HT1080 (cell line): ENCODE measurements around the gene CNOT6L. TPM values are rescaled to one million over a fixed set of nuclear protein-coding genes. Genes with fewer than 3 reads are reported as not detected.
"Not testable (repeated sequence)": the region's sequence is repeated elsewhere in the genome, so short reads cannot be mapped to it uniquely, and the experiment has no call there.

Source experiments
- DNase-seq: peaks from one replicate; pipeline ENCODE4 v3.0.0-alpha.2; 2015; ENCODE audit warnings: low read depth
- polyA plus RNA-seq, 2 experiments: library from polyadenylated mRNA; depleted of rRNA; stranded (reverse); fragments of >200 nt; gene quantifications; 2 replicates each; pipeline ENCODE4 v1.2.3, GENCODE V29; 2015
- total RNA-seq: library from RNA; depleted of rRNA; stranded (reverse); fragments of >200 nt; shearing (Covaris generic); gene quantifications from 2 replicates; pipeline ENCODE4 v1.2.3, GENCODE V29; 2014; rRNA removed

The CNOT6L gene
- total RNA-seq = 4.5 and 7.6 TPM in 2 replicates
- 6.0 and 7.8 TPM in 2 replicates for polyA plus RNA-seq (2015; cell fraction: cytosol; rRNA removed)
- polyA plus RNA-seq (2015; cell fraction: nucleus; rRNA removed) = 7.6 and 10.5 TPM in 2 replicates

DNA sequence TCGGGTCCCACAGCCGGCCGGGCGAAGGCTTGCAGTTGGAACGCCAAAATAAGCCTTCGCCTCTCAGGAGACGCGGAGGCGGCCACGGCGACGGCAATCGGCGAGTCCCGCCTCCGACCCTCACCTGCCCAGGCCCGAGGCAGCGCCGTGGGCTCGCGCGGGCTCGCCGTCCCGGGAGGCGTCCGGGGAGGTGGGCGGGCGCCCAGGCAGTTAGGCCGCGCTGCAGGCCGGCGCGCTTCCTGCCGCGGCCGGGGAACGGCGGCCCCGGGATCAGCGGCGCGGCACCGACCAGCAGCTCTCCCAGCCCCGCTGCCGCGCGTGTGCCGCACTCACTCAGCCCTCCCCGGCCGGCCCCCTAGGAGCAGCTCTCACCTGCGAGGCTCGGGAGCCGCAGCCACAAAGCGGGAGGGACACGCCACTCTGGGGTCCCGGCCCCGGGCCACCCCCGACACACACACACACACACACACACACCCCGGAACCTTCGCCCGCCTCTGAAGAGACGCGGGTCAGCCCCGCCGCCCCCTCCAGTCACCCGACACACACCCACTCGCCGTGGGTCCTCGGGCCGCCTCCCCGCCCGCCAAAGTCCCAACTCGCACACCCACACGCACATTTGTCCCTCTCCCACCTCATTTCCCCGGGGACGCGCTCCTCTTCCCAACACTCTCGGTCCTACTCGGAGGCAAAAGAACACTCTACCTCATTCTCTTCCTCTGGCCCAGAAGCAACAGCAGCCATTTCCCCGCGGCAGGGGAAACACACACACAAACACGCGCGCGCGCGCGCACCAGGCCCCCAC is at the start of gene CNOT6L:
Gene CNOT6L, minus strand, starts transcription at position 767 of the 802 bp plus-strand sequence. Its CDS starts 60 bp downstream, at position 707.
- peak; percentile 38 for DNase-seq

DNA sequence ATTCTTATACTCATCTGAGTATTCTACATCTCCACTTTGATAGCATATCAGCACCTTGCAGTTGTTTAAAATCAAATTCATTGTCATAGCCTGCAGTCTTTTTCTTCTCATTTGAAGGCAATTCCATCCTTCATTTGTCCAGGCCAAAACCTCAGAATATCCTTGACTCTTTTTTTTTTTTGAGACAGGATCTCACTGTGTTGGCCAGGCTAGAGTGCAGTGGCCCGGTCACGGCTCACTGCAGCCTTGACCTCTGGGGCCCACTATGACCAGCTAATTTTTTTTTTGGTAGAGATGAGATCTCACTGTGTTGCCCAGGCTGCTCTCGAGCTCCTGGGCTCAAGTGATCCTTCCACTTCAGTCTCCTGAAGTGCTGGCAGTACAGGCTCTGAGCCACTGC is 46.1 kb upstream of the CNOT6L start:
- DNase-seq = no peak

DNA sequence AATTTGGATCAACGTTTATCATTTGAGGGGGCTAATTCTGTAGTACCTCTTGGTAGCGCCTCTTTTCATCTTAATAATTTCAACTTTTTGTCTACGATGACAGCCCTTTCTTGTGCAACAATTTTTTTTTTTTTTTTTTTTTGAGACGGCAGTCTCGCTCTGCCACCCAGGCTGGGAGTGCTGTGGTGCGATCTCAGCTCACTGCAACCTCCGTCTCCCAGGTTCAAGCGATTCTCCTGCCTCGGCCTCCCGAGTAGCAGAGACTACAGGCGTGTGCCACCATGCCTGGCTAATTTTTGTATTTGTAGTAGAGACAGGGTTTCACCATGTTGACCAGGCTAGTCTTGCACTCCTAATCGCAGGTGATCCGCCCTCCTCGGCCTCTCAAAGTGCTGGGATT is 44.2 kb upstream of the CNOT6L start:
- DNase-seq = not testable (repeated sequence)

DNA sequence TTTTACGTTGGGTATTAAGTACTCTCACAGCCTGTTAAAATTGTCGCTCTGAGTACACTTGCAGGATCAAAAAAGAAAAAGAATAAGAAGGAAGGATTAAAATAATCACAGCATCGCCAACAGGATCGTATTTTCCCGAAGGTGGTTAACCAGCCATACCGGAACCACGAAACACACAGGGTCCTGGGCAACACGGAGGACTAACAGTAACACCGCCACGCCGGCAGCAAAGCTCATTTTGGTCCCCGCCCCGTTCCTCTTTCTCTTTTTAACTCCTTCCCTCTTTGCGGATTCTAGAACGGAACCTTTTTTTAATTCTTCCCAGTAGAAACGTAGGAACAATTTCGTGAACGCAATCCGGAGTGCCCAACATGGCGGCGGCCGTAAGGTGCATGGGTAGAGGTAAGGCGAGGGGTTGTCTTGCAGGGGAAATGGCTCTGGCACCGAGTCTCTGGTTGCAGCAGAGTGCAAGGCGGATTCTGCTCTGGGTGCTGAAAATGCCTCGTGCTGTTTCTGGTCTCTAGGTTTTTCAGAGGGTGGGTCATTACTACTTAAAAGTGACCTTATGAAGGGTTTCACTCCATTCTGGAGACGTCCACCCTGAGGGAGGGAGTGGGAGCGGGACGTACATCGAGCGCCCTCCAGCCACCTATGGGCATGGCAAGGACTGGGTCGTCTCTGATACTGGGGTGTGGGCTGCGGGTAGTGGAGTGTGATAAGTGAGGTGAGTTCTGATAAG is 43.5 kb upstream of the CNOT6L start, which contains the start of gene MRPL1:
Gene MRPL1, plus strand, starts transcription at position 353 of the 739 bp plus-strand sequence. Its CDS starts 19 bp downstream, at position 372.
- peak; percentile 95 for DNase-seq

DNA sequence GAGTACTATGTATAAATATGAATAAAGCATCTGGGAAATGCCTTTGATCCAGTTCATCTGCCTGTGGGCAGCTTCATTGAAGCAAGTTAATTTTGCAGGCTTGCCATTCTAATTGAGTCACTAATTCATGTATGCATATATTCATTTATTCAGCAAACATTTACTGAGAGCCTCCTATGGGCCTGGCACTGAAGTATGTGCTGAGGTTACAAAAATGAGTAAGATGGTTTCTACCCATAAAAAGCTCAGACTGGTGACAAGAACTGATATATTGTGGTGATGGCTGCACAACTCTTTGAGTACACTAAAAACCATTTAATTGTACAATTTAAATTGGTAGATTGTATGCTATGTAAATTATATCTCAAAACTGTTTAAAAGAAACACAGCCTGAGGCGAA is 42.3 kb upstream of the CNOT6L start:
- no peak for DNase-seq

DNA sequence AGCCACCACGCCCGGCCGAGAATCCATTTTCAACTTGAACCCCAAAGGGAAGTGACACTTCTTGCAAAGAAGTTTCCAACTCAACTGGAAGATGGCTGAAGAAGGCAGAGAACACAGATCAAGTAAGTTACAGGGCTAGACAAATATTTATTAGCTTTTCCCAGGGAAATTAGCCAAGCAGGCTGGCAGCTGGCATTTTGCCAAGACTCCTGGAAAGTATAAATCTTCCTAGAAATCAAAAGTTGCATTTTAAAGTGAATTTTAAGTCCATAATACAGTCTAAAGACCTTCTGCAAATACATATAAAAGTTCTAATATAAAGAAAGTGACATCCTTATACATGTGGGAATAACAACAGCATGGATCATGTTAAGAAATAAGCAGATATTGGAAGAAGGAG is 40.1 kb upstream of the CNOT6L start:
- no peak for DNase-seq

DNA sequence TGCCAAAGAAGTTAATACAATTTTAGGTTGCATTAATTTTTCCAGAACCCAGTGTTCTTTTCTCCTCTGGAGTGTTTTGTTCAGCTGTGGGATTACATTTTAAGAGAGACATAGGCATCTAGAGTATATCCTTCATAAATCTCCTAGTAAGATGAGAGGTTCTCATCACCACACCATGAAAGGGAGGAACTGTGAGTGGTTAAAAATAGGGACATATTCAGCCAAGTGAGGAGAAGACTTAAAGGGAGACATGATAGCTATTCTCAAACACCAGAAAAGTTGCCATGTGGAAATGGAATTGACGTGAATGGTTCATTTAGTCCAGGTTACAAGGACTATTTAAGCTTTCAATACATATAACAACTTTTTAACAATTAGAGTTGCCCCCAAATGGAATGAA is 37.0 kb upstream of the CNOT6L start:
- DNase-seq = no peak

DNA sequence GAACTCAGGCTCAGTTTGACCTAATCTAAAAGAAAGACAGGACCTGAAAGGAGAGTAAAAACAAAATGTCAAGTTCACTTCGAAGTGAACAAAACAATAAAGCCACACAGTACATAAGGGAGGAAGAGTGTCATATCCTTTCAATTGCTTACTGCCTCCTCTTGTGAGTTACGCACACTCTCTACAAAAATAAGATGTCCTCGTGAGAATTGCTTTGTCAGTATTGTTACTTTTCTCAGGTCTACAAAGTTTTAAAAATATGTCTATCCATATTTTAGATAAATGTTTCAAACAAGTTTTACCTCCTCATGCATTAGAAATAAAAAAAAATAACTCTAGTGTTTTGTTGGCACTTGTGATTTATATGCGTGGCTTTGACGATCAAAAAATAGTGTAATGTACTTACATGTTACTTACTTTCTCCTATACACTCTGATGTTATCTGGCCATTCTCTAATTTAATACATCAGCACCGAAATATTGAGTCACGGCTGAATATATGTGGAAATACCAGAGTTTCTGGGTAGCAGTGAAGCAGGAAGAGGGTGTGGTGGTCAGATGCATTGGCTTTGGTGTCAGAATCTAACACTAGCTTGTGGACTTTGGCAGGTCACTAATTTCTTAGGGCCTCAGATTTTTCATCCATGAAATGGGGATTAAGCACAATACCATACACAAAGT is 35.4 kb upstream of the CNOT6L start:
- no peak for DNase-seq

DNA sequence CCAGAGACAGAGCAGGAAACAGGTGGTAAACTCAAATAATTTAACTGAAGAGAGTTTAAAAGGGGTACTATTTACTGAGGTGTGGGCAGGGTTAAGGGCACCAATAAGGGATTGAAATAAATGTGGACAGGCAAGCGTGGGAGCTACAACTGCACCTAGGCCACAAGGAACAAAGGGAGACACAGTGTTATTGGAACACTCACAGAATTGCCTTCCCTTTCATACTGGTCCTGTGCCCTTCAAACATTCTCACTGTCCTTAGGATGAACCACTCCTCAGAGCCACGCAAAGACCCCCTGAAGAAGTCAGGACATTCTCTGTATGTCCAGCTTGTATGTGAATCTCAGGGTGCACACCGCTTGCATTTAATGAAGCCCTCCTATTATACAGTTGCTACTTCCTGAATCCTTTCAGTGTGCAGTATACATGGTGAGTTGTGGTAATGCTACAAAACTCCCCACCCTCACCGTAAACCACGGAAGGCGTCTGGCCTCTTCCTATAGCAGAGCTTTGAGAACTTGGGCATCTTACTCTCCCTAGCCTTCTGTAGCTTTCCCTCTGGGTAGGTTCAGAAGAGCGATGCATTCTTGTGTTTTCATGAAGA is 33.8 kb upstream of the CNOT6L start:
- DNase-seq = no peak

DNA sequence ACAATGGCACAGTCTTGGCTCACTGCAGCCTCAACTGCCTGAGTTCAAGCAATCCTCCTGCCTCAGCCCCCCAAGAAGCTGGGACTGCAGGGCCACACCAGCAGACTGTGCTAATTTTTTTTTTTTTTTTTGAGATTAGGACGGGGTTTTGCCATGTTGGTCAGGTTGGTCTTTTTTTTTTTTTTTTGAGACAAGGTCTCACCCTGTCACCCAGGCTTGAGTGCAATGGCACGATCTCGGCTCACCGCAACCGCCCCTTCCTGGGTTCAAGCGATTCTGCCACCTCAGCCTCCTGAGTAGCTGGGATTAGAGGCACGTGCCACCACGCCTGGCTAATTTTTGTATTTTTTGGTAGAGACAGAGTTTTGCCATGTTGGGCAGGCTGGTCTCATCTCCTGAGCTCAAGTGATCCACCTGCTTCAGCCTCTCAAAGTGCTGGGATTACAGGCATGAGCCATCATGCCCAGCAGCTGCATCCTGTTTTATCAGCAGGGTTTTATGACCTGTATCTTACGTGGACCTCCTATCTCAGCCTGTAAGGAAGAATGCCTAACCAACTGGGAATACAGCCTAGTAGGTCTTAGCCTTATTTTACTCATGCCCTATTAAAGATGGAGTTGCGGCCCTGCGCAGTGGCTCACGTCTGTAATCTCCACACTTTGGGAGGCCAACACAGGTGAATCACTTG is 30.3 kb upstream of the CNOT6L start:
- DNase-seq = peak; percentile 20

DNA sequence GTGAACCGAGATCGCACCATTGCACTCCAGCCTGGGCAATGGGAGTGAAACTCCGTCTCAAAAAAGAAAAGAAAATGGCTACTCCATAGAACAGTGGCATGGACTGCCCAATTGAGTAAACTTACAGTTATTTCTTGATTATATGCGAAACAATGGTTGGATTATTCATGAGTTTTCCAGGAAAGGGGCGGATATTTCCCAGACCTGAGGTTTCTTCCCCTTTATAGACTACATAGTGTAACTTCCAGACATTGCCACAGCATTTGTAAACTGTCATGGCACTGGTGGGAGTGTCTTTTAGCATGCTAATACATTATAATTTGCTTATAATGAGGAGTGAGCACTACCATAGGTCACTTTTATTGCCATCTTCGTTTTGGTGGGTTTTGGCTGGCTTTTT is 29.3 kb upstream of the CNOT6L start:
- no peak for DNase-seq

DNA sequence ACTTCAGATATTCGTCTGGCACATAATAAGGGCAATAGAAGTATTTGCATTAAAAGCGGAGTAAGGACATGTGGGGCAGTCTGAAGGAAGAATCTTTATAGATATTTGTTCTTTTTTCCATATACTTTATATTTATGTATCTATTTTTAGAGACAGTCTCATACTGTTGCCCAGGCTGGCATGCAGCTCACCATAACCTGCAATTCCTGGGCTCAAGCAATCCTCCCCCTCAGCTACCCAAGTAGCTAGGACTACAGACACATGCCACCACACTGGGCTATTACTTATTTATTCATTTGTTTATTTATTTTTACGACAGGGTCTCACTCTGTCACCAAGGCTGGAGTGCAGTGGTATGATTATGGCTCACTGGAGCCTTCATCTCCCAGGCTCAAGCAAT is 26.8 kb upstream of the CNOT6L start:
- DNase-seq = no peak

DNA sequence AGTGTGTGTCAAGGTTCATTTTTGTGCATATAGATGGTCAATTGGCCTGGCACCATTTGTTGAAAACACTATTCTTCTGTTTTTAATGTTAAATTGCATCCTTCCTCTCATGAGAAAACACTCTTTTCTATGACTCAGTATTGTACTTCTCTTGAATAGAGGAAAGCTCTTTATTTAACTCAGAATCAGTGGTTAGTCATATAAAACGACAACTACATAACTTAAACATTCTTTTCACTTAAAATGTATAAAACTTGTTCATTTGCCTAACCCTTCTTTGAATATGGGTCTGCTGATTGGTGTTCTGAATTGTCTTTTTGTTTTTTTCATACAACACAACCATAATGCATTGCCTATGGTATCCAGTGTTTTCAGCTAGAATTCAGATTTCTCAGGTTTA is 26.2 kb upstream of the CNOT6L start:
- DNase-seq = peak; percentile 18

DNA sequence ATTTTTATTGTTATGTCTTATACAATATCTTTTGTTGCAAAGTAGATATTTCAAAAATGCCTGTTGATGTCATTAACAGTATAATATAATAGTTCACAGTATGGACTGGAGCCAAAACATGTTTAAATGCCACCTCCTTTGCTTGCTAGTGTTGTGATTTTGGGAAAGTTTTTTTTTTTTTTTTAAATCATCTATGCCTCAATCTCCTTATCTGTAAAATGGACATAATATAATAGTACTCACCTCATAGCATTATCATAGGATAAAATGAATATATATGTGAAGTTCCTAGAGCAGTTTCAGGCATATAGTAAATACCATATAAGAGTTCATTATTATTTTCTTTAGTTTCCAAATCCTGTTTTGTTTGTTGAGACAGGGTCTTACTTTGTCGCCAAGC is 25.2 kb upstream of the CNOT6L start:
- DNase-seq = no peak

DNA sequence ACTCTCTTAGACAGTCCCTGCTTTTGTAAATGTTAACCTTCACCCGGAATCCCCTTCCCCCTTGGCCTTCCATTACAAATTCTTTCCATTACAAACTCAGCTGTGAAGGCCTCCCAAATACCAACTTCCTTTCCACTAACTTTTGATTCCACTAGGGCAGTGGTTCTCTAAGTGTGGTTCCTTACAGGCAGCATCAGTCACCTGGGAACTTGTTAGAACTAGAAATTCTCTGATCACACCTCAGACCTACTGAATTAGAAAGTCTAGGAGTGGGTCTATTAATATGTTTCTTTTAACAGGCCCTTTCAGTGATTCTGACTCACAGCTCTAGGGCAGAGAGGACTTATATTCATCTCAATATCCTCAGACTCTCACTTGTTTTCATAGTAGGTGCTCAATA is 24.5 kb upstream of the CNOT6L start:
- DNase-seq = no peak

DNA sequence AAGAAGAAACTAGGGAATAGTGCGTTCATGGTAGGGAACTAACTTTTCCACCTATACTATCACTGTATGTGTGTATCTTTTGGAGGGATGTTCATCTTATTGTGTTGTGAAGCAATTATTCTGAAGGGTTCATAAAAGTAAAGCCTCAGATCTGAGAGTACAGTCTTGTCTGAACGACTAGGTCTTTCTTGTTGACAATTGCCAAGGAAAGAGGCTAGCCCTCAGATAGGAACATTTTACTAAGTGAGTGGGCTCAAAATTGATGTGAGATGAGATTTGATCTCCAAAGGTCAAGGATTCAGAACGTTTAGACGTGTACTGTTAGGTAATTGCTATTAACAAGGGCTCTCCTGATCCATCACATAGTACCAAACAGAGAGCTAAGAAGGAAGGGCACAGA is 15.2 kb upstream of the CNOT6L start:
- DNase-seq = no peak

DNA sequence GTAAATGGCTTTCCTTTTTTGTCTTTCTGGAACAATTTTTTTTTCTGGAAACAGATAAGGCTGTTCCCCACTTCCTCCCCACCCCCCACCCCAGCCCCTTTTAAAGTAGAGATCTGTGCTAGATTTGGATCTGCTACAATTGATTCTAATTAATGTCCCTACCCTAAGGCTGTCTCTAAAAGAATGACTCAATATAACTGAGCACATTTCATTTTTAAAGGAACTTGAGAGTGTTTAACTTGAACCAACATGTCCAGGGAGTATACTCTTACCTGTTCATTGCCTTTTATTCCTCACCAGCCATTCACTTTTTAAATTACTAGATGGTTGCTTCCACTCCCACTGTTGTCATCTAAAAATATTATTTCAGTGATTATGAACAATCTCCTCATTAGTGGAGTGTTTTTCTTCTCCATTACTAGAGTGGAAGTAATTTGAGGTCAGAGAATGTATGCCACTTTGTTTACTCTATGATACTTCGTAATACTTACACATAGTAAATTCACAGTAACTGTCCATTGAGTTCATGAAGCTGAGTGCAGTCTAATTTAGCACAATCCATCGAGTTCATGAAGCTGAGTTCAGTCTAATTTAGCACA is 14.1 kb upstream of the CNOT6L start:
- DNase-seq = no peak

DNA sequence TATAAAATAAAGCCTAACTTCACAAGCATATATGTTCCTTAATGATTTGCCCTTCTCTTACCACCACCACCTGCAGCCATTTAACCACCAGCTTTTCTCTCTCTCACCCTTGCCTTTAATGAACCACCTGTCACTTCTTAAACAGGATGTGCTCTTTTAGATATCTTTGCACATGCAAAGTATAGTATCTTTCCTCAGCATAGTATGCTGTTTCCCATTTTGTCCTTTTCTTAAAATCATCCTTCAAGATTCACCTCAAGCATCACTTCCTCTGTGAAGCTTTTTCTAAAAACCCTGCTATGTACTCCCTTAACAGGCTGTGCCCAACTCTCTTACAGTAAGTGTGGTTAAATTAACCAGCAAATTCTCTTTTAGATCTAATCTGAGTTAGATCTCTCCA is 8.2 kb upstream of the CNOT6L start:
- DNase-seq = no peak

DNA sequence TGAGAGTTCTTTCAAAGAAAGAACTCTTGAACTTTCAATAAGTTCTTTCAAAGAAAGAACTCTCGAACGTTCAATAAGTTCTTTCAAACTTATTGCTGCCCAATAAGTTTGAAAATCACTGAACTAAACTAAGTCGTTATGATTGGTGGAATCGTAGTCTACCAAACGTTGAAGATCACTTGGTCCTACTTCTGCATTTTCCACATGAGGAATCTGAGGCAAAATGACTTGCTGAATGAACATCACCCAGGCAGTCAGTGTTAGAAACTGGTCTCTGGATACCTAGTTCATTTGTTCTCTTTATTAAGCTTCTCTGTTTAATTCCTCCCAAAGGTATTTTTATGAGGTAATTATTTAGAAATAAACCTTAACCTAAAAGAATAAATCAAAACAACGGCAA is 7.1 kb upstream of the CNOT6L start:
- no peak for DNase-seq

DNA sequence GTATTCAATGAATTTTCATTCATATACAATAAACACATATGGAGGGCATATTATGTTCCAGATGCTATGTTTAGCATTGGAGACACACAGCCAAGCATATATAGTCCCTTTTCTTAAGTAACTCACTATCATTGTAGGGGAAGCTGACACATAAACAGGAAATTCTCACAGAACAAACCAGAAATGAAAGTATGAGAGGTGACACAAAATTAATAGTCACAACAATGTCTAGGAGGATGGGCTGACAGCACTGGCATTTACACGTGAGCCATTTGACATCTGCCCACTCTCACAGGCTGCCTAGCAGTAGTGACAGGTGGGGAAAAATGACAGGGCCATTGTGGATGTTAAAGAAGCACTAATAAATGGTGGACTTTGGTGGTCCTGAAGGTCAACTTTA is 2.6 kb upstream of the CNOT6L start:
- DNase-seq = no peak
